ENCODE data around the gene CHRNA3.
"Not testable (repeated sequence)": the region's sequence is repeated elsewhere in the genome, so short reads cannot be mapped to it uniquely, and the experiment has no call there.

- TF ChIP-seq CTCF, POLR2A (IDR thresholded peaks at IDR 0.05): not testable (repeated sequence)
Measured at GRCh38 chr15:78609551-78609950, 11.2 kb downstream of the CHRNA3 start.
